GM18502 (cell line): ENCODE results near the gene CDH19.

Source experiments
- ATAC-seq: cut with Tn5 transposase; IDR thresholded peaks from one replicate; pipeline ENCODE4 v1.9.1; 2021; ENCODE audit warnings: mild to moderate bottlenecking; ENCODE audit not compliant: unreplicated experiment, poor library complexity

CDH19 gene

DNA sequence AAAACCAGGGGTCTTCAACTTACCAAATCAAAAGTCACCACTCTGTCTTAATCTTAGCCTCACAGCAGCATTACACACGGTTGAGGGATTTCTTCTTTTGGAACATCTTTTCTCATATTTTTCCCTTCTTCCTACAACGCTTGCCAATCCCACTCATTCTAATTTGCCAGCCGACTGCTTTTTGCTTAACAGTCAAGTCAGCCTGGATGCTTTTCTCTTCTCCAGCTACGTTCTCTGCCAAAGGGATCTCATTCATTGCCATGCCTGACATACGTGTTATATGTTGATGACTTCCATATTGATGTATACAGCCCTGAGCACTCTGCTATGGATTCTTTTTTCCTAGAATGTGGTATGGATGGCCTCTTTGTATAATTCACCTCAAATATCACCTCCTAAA lies 37.3 kb downstream of the CDH19 start:
- ATAC-seq, result no peak

GRCh38 chr18:66564236-66564635 lies 39.7 kb downstream of the CDH19 start:
- no peak for ATAC-seq

DNA sequence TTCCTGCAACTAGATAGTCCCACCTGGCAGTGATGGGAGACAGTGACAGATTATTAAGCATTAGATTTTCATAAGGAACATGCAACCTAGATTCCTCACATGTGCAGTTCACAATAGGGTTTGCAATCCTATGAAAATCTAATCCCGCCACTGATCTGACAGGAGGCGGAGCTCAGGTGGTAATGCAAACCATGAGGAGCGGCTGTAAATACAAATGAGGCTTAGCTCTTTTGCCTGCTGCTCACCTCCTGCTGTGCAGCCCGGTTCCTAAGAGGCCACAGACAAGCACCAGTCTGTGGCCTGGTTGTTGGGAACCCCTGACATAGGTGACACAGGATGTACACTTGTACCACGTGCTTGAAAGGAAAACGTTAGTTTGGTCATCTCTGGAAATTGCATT lies 41.6 kb downstream of the CDH19 start:
- no peak for ATAC-seq

- ATAC-seq, result peak; percentile 49
Measured at GRCh38 chr18:66560094-66560493, 43.8 kb downstream of the CDH19 start.

DNA sequence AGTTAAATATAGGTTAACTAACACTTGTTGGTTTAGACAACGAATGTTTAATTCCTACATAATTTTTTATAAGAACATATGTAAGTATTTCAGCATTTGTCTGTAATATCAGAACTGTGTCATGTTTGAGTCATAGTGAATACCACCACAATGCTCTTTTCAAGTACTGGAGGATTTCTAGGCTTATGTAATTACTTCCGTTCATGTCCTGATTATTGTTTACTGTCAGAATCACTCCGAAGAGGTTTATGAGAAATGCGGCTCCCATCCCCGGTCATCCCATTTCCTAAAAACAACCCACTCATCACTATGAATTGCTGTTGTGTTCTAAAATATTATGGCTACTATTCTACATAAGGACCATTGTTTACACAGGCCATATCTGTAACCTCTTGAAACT lies 45.1 kb downstream of the CDH19 start:
- ATAC-seq, result no peak

DNA sequence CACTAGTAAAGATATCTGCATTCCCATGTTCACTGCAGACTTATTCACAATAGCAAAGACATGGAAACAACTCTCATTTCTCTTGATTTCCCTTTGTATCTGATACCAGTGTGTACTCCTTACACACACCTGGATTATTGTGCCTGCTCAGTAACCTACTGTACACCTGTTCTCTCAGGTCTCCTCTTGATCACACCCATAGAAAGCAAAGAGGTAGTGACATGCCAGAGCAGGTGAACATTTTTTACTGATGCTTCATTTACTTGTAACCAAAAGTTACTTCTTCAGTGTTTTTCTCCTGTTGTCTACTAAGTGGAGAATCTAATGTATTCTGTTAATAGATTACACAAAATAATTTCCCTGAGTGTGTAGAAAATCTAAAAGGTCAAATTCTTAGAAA lies 46.8 kb downstream of the CDH19 start:
- no peak for ATAC-seq

DNA sequence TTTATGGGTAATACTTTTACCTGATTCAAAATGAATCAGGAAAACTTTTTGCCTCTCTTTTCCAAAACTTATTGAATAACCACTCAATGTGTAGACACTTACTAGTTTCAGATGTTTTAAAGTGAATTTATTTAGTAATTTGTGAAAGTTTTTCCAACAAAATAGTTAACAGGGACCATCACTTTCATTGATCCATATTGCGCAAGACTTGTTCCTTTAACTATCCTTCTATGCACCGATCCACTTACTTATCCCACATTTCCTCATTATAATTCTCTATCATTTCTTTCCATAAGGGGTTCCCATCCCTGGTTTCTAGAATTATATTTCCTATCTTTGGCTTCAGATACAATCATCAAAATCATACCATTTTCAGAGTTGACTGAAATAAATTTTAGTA lies 48.3 kb downstream of the CDH19 start:
- no peak for ATAC-seq

DNA sequence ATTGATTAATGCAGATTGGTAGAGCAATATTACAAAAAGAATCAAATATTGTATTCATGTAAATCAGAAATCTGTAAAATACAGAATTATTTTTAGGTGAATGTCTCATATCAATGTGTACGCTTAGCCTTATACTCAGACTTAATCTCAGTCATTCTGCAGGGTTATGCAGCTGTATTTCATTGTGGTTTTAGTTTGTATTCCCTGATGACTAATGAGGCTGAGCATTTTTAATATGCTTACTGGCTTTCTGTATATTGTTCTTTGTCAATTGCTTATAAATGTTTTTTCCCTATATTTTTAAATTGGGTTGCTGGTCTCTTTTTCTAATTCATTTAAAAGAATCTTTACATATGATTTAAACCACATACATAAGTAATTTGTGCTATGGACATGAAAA lies 50.1 kb downstream of the CDH19 start:
- no peak for ATAC-seq

GRCh38 chr18:66550366-66550765 lies 53.5 kb downstream of the CDH19 start:
- ATAC-seq, result no peak

- ATAC-seq, result no peak
Measured at GRCh38 chr18:66548747-66549146, 55.1 kb downstream of the CDH19 start.

DNA sequence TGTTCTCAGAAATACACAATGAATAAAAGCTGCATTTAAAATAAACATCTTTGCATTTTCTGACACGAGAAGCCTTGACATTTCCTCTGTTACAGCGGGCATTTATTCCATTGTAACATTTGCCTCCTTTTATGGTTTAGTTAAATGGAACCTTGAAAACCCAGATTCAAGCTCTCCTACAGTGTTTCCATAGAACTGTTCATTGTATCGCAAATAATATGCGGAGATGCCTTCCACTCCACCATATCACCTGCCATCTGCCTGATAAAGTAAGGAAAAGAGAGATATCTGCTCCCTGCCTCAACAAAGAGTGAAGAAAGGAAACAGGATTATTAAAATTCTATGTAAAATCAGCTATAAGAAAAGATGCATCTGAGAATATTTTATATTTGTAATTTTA lies 69.8 kb downstream of the CDH19 start:
- ATAC-seq, result no peak

GRCh38 chr18:66533693-66534092 lies 70.2 kb downstream of the CDH19 start:
- ATAC-seq, result no peak

GRCh38 chr18:66523219-66523991 lies 80.5 kb downstream of the CDH19 start:
- no peak for ATAC-seq

DNA sequence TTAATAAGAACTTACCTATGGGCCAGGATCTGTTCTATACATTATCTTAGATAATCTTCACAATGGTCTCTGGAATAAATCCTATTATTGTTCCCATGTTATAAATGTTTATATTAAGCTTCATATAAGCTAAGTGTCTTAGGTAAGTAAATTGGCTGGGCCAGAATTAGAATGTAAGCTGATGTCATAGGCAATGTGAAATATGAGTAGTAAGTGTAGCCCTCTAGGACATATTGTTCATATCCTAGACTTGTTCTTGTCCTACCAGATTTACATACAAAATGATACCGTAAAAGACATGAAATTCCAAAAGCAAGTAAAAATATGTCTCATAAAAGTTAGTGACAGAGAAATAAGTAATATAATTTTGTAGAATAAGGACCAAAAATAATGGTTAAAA lies 89.9 kb downstream of the CDH19 start:
- no peak for ATAC-seq

GRCh38 chr18:66511792-66512191 lies 92.1 kb downstream of the CDH19 start:
- no peak for ATAC-seq

GRCh38 chr18:66511289-66511688 lies 92.6 kb downstream of the CDH19 start:
- ATAC-seq, result no peak

- ATAC-seq, result no peak
Measured at GRCh38 chr18:66510357-66511045, 93.4 kb downstream of the CDH19 start.

GRCh38 chr18:66508937-66509336 lies 95.0 kb downstream of the CDH19 start:
- ATAC-seq, result no peak

DNA sequence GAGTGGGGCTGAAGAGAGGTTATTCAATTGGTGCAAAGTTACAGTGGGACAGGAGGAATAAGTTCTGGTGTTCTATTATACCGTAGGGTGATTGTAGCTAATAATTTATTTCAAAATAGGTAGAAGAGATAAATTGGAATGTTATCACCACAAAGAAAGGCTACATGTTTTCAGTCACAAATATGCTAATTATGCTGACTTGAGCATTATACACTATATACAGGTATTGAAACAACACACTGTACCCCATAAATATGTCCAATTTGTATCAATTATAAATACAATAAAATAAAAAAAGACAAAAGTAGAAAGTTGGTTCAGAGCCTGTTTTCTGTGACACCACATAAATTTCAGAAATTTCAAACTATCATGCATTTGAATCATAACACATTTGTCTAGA lies 97.7 kb downstream of the CDH19 start:
- no peak for ATAC-seq

GRCh38 chr18:66497351-66497750 lies 106.5 kb downstream of the CDH19 start:
- ATAC-seq, result no peak

DNA sequence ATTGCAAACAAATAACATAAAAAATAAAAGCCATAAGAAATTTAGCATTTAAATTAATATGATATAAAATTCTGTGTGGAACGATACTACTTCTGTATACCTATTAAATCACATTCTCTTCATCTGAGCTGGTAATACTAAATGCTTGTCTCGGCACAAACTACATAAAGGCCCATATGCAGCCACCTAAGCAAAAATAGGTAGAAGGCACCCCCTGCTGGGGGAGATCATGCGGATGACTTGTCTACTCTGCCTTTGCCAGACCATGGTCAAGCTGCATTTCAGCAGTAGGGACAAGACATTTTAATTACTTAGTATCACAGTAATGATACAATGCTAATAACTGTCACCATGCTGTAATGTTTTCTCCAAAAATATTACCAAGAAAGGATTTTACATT lies 108.0 kb downstream of the CDH19 start:
- peak; percentile 91 for ATAC-seq

DNA sequence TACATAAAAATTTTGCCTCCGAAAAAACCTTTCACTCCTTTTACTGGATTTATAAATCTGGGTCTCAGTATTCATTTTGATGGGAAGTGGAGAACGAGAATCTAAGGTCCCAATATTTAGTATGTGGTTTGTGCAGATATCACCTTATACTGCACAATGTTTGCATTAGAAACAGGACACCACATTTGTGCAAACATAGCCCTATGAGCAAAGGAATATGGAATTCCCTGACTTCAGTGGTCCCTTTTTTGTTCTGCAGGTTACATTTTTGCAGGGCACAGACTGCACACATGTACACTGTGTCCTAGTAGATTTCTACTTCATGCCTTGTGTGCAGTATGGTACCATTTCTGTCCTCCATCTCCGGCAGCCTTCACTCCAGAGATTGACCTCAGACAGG lies 130.0 kb downstream of the CDH19 start:
- no peak for ATAC-seq
